NCI-H2029 treated with DMSO at 0.1 percent for 48 hours (cell line): ENCODE measurements around the gene PPCS.
A peak's percentile ranks its signal among the peaks of the same experiment; 100 is the strongest.
"Not testable (repeated sequence)": the region's sequence is repeated elsewhere in the genome, so short reads cannot be mapped to it uniquely, and the experiment has no call there.

Source experiments
- DNase-seq: peaks from one replicate; lab custom pipeline; 2025; lab: John Stamatoyannopoulos, UW

Gene PPCS

DNA sequence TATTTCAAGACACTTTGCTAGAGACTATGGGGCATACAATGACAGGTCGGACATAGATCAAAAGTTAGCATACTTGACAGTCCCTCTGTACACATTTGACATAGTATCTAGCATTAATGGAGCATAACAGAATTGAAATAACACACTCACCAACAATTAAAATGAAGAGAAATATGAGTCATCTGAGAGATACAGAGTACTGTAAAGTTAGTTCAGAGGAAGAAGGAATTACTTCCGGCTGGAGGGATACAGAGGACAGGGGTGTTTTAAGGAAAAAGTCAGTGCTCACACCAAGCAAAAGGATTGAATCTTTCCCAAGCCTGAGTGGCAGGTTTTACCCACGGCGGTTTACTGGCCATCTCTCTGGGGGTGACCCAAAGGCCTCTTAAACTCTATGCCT is 3.0 kb upstream of the PPCS start:
- DNase-seq = no peak

- no peak for DNase-seq
These were observed 1.9 kb upstream of the PPCS start for GRCh38 chr1:42454403-42454802.

DNA sequence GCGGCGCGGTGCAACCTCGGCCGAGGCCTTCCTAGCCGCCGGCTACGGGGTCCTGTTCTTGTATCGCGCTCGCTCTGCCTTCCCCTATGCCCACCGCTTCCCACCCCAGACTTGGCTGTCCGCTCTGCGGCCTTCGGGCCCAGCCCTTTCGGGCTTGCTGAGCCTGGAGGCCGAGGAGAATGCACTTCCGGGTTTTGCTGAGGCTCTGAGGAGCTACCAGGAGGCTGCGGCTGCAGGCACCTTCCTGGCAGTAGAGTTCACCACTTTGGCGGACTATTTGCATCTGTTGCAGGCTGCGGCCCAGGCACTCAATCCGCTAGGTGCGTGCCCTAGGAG is 379 bp downstream of the PPCS start:
- DNase-seq = peak; percentile 72

DNA sequence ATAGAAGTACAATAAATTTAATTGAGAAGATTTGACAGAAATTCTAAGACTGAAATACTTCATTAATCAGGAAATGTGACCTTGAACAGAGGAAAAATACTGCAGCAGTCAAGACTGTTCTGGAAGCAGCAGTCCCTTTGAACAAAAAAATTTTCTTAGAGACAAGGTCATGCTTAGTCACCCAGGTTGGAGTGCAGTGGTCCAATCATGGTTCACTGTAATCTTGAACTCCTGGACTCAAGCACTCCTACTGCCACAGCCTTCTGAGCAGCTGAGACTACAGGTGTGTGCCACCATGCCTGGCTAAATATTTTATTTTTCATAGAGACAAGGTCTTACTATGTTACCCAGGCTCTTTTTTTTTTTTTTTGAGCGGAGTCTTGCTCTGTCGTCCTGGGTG is 4.9 kb downstream of the PPCS start:
- DNase-seq = no peak

DNA sequence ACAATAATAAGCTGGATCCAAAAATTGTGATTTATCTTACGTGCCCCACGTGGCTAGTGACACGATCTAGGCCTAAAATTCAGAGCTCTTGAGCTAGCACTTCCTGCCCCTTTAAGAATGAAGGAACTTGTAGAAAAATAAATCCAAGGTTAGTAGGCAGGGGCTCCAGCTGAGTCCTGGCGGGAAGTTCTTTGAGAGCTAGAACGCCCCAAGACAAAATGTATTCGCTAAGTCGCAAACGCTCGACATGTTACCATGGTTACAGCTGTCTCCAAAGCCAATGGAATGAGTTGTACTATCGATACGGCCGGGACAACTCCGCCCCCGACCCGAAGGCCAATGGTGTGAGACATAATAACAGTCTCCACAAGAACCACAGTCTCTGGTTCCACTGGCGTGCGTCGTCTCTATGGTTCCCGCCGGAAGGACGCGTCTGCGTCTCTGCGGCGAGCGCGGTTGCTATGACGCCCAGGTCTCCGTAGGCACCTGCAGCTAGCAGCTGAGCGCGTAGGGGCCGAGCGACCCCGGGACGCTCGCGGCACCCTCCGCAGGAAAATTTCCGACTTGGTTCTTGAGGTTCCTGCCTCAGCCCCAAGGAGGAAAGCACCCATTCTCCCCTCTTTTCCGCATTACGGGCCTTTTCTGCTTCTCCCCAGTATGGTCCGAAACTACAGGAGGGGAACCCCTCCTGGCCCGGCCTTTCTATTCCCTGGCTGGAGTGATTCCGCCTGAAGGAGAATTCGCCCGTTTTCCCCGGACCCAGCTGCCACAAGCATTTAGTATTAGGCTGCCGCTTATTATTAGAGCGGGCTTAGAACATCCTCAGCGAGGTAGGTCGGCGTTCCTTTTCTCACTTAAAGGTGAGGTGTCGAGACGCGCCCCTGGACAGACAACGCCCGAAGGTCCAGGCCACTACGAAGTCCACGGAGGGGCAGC is 6.8 kb downstream of the PPCS start, which contains the start of gene CCDC30:
CCDC30 (plus strand) TSS at position 459 of the 936 bp plus-strand sequence. CDS start 17,266 bp downstream, outside the sequence.
- DNase-seq = peak; percentile 99

- DNase-seq = no peak
These were observed 7.6 kb downstream of the PPCS start for GRCh38 chr1:42463921-42464320.

DNA sequence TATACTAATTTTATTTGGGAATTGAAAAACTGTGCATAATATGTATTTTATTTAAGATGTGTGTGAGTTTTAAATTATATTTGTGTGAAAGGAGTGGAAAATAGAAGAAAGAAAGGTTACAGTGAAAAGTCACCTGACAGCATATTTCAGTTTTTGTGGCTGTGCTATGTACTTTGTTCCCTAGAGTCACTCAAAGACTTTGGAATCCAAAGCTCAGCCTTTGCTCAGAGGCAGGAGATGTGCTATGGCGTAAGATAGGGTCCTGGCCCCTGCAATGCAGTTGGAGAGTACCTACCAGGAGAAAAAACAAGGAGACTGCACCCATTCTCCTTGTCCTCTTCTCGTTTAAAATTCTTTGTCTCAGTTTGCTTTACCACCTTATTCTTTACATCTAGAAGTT is 9.7 kb downstream of the PPCS start:
- DNase-seq = no peak

DNA sequence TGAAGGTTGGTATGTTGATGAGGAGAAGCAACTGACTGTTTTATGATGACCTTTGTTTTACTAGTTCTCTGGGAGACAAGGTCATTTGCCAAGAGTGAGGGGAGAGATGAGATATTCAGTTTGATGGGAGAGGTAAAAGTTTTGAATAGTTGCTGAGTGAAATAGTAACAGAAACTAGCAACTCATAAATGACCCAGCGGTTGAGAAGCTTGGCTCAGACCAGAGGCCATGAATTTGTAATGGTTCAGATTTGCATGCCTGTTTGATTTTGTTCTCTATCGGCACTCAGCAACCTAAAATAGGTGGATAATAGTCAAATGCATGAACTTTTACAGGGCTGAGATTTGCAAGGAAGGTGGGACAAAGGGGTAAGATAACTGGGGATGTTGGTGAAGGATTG is 13.4 kb downstream of the PPCS start:
- DNase-seq = no peak

GRCh38 chr1:42476605-42477004 is 20.3 kb downstream of the PPCS start:
- no peak for DNase-seq

- DNase-seq = not testable (repeated sequence)
These were observed 21.0 kb downstream of the PPCS start for GRCh38 chr1:42477354-42477753.

DNA sequence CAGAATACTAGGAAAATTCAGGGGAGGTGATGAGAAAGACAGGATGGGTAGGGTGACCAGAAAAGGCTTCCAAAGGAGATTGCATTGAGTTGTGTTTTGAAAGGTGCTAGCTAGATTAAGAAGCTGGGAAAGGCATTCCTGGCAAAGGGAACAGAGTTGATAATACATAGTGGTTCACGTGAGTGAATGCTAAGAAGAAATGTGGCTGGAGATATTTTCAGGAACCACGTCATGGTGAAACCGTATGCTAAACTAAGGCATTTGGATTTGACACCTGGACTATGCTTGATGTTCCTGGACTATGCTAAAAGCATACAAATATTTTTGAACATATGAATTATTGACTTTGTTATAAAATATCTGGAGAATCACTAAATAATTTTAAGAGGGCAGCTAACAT is 21.4 kb downstream of the PPCS start:
- no peak for DNase-seq

GRCh38 chr1:42479621-42480020 is 23.3 kb downstream of the PPCS start:
- DNase-seq = no peak

- DNase-seq = no peak
These were observed 24.6 kb downstream of the PPCS start for GRCh38 chr1:42480921-42481320.

- DNase-seq = no peak
These were observed 26.4 kb downstream of the PPCS start for GRCh38 chr1:42482635-42483153.

DNA sequence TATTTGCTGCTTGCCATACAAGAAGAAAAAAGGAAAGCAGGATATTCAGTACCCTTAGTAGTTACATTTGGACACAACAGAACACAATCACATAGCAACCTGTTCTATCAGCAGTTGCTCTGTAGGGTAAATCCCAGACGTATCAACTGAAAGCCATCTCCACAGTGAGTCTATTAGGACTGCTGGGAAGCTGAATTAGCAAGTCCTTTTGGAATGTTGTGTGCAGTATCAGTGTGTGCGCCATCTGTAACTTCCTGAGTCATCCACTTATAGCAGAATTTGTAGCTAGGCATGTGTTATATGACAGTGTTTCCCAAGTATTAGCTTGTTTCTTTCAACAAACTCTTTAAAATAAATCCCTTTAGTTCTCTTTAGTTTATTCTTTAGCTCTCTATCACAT is 28.0 kb downstream of the PPCS start:
- no peak for DNase-seq

DNA sequence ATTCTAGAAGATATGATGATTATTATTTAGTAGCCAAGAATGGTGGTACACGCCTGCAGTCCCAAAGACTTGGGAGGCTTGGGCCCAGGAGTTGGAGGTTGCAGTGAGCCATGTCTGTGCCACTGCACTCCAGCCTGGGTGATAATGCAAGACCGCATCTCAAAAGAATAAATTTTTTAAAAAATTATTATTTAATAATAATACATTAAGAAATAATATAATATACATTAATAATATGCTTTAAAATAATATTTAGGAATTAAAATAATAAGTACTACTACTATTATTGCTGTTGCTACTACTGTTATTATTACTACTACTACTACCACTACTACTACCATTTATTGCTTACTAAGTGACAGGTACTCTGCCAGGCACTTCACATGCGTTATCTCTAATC is 33.9 kb downstream of the PPCS start:
- DNase-seq = no peak

DNA sequence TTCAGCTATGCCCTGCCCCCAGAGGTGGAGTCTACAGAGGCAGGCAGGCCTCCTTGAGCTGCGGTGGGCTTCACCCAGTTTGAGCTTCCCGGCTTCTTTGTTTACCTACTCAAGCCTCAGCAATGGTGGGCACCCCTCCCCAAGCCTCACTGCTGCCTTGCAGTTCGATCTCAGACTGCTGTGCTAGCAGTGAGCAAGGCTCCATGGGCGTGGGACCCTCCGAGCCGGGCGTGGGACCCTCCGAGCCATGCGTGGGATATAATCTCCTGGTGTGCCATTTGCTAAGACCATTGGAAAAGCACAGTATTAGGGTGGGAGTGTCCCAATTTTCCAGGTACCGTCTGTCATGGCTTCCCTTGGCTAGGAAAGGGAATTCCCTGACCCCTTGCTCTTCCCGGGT is 45.7 kb downstream of the PPCS start:
- DNase-seq = not testable (repeated sequence)

DNA sequence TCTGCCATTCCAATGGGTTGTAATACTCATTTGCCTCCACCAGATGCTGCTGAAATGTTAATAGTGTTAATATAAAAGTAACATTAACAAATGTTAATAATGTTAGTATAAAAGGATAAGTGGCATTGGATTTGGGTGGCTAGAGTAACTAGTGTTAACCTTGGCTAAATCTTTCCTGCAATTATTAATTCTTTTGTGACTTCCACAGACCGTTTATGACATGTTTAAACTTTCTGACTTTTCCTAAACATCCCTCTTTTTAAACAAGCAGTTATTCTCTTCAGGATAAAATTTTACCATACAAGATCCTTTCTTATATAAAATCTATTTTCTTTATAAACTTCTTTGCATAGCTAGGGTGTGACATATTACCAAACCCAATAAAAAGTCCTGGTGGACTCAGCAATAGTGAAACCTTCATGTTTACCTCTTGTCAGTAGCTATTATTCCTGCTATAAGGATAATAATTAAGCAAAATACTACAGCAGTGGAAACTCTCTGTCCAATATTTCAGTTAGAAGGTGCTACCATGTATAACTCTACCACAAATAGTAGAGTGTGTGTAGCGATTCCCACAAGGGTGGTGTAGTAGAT is 48.3 kb downstream of the PPCS start:
- DNase-seq = no peak

- no peak for DNase-seq
These were observed 50.2 kb downstream of the PPCS start for GRCh38 chr1:42506576-42506975.
